Naive thymus-derived CD8-positive, alpha-beta T cell (primary cell): Measurements from ENCODE around the gene SLC66A2. TPM values are rescaled to one million over a fixed set of nuclear protein-coding genes. Genes with fewer than 3 reads are reported as not detected.

Experiments used
- ATAC-seq, 2 donors: fragments of 150-1000 bp; cut with Tn5 transposase in 1 of 2; sonication (Bioruptor Pico), chemical (Tn5 transposase) in 1 of 2; 1 replicate in 1 of 2; 2 replicates in 1 of 2; pipeline ENCODE4 v1.10.0; 2021; ENCODE audit warnings: mild to moderate bottlenecking in 2 of 2, moderate library complexity in 2 of 2
- POLR2A ChIA-PET: fragments of 350-600 bp; sonication (Branson Sonifier 250); formaldehyde crosslinking; loops from one replicate; lab custom pipeline; 2021; ENCODE audit warnings: antibody characterized with exemption; lab: Charles Lee
- DNase-seq, 10 donors: peaks; one replicate each; pipeline versions ENCODE4 v3.0.0 to v3.0.0-alpha.2; 2020 to 2022
- H3K27ac Mint-ChIP-seq, 10 donors: one replicate each; pipeline ENCODE4 v1.8.0; 2020 to 2022; ENCODE audit warnings: mild to moderate bottlenecking in 10 of 10, mixed read lengths in 10 of 10, moderate library complexity in 4 of 10, inconsistent platforms in 1 of 10
- H3K27me3 Mint-ChIP-seq, 5 donors: one replicate each; pipeline ENCODE4 v1.8.0; 2021 to 2022; ENCODE audit warnings: mixed read lengths in 5 of 5
- H3K36me3 Mint-ChIP-seq, 3 donors: one replicate each; pipeline ENCODE4 v1.8.0; 2020 to 2022; ENCODE audit warnings: mixed read lengths in 3 of 3, mild to moderate bottlenecking in 2 of 3, inconsistent platforms in 1 of 3
- H3K4me1 Mint-ChIP-seq, 4 donors: one replicate each; pipeline ENCODE4 v1.8.0; 2021 to 2022; ENCODE audit warnings: mixed read lengths in 4 of 4
- H3K4me3 Mint-ChIP-seq, 10 donors: one replicate each; pipeline ENCODE4 v1.8.0; 2020 to 2022; ENCODE audit warnings: mild to moderate bottlenecking in 10 of 10, mixed read lengths in 10 of 10, moderate library complexity in 6 of 10, inconsistent platforms in 1 of 10
- H3K9me3 Mint-ChIP-seq, 9 donors: one replicate each; pipeline ENCODE4 v1.8.0; 2020 to 2022; ENCODE audit warnings: mixed read lengths in 9 of 9, mild to moderate bottlenecking in 3 of 9, inconsistent platforms in 1 of 9, moderate library complexity in 1 of 9
- polyA plus RNA-seq, 3 donors: library from polyadenylated mRNA; unstranded; fragments of 300-500 nt; fragmentation: Illumina TruSeq; gene quantifications; one replicate each; pipeline ENCODE4 v1.2.3, GENCODE V29; 2021
- total RNA-seq, 8 experiments: library from RNA in 2 of 8; stranded (reverse) in 2 of 8; gene quantifications; one replicate each; pipeline ENCODE4 v1.2.3 and lab custom pipeline; 2021 to 2026

Gene SLC66A2
- total and polyA plus RNA-seq, 5 experiments from 2014 or later, result 14.1 to 38.7 (median 22.0) TPM

- Mint-ChIP-seq H3K27me3 (no peaks in the 10 kb centered on the region), H3K9me3 (no peaks in the 10 kb centered on the region), H3K4me3 (no peak overlapping the region), H3K36me3 (no peaks in the 10 kb centered on the region), H3K4me1 (peaks cover 5 to 31% (median 24%) of the 10 kb centered on the region in 4 donors), H3K27ac (no peak overlapping the region)
- POLR2A ChIA-PET, result interaction anchor here (0.5 kb wide), 1 partner anchor 52 kb away, joined by 4 read pairs; no protein-coding TSS in a partner anchor
- DNase-seq, result no peak
- no peak for ATAC-seq
Measured at GRCh38 chr18:79958981-79959380, 7.5 kb upstream of the SLC66A2 start.

GRCh38 chr18:79956276-79956675 lies 4.8 kb upstream of the SLC66A2 start:
- POLR2A ChIA-PET, result interaction anchor here (0.7 kb wide), 1 partner anchor 70 kb away, joined by 3 read pairs; no protein-coding TSS in a partner anchor
- Mint-ChIP-seq H3K36me3 (no peaks in the 10 kb centered on the region), H3K27ac (peak overlapping the region in 2 of 10 donors; percentile 7 to 9), H3K27me3 (no peaks in the 10 kb centered on the region), H3K4me1 (peaks cover 2 to 16% (median 13%) of the 10 kb centered on the region in 4 donors), H3K4me3 (no peak overlapping the region), H3K9me3 (no peaks in the 10 kb centered on the region)
- no peak for DNase-seq
- no peak for ATAC-seq

GRCh38 chr18:79955302-79956075 lies 4.0 kb upstream of the SLC66A2 start:
- H3K9me3 Mint-ChIP-seq, result no peaks in the 10 kb centered on the region
- peaks cover 2 to 13% (median 10%) of the 10 kb centered on the region in 4 donors for H3K4me1 Mint-ChIP-seq
- no peaks in the 10 kb centered on the region for H3K27me3 Mint-ChIP-seq
- DNase-seq, result no peak
- H3K4me3 Mint-ChIP-seq, result peak overlapping the region in 1 of 10 donors; percentile 33
- no peak for ATAC-seq
- POLR2A ChIA-PET, result no interaction called here
- peak overlapping the region in 3 of 10 donors; percentile 7 to 27 (median 10) for H3K27ac Mint-ChIP-seq
- no peaks in the 10 kb centered on the region for H3K36me3 Mint-ChIP-seq

GRCh38 chr18:79954791-79955190 lies 3.3 kb upstream of the SLC66A2 start:
- ATAC-seq, result no peak
- Mint-ChIP-seq H3K27me3 (no peaks in the 10 kb centered on the region), H3K4me1 (peaks cover 7 to 13% (median 10%) of the 10 kb centered on the region in 4 donors), H3K4me3 (no peak overlapping the region), H3K27ac (peak overlapping the region in 1 of 10 donors; percentile 3), H3K36me3 (no peaks in the 10 kb centered on the region), H3K9me3 (no peaks in the 10 kb centered on the region)
- POLR2A ChIA-PET, result no interaction called here
- no peak for DNase-seq

- POLR2A ChIA-PET, result interaction anchor here (0.6 kb wide), 1 partner anchor 182 kb away, joined by 3 read pairs; no protein-coding TSS in a partner anchor
- no peaks in the 10 kb centered on the region for H3K9me3 Mint-ChIP-seq
- peaks cover 0 to 3% (median 0%) of the 10 kb centered on the region in 3 donors for H3K36me3 Mint-ChIP-seq
- no peaks in the 10 kb centered on the region for H3K27me3 Mint-ChIP-seq
- no peak for DNase-seq
- peak overlapping the region in 6 of 10 donors; percentile 14 to 50 (median 27) for H3K4me3 Mint-ChIP-seq
- H3K27ac Mint-ChIP-seq, result peak overlapping the region in 2 of 10 donors; percentile 27 to 53
- H3K4me1 Mint-ChIP-seq, result peaks cover 11 to 17% (median 15%) of the 10 kb centered on the region in 4 donors
- no peak for ATAC-seq
Measured at GRCh38 chr18:79953971-79954651, 2.7 kb upstream of the SLC66A2 start.

- Mint-ChIP-seq H3K27ac (peak overlapping the region in 4 of 10 donors; percentile 14 to 43 (median 34)), H3K27me3 (no peaks in the 10 kb centered on the region), H3K4me1 (peaks cover 11 to 27% (median 24%) of the 10 kb centered on the region in 4 donors), H3K9me3 (no peaks in the 10 kb centered on the region), H3K36me3 (peaks cover 0 to 11% (median 0%) of the 10 kb centered on the region in 3 donors), H3K4me3 (peak overlapping the region in 8 of 10 donors; percentile 18 to 83 (median 52))
- no peak for DNase-seq
- POLR2A ChIA-PET, result interaction anchor here (2.0 to 4.3 kb wide), 2 partner anchors 40 to 81 kb away, joined by 12 to 30 read pairs; partner anchors contain the start of gene RBFA
- ATAC-seq, result no peak
Measured at GRCh38 chr18:79952996-79953559, 1.6 kb upstream of the SLC66A2 start.

- Mint-ChIP-seq H3K4me1 (peaks cover 11 to 33% (median 25%) of the 10 kb centered on the region in 4 donors), H3K9me3 (no peaks in the 10 kb centered on the region), H3K27ac (peak overlapping the region in 2 of 10 donors; percentile 7 to 14), H3K4me3 (peak overlapping the region in 5 of 10 donors; percentile 45 to 83 (median 46)), H3K27me3 (no peaks in the 10 kb centered on the region), H3K36me3 (peaks cover 0 to 11% (median 0%) of the 10 kb centered on the region in 3 donors)
- no peak for ATAC-seq
- no peak for DNase-seq
- POLR2A ChIA-PET, result interaction anchor here (1.2 to 4.3 kb wide), 6 partner anchors 9 to 274 kb away, joined by 3 to 30 read pairs (median 14); partner anchors contain the start of genes HSBP1L1, RBFA and TXNL4A
Measured at GRCh38 chr18:79952456-79952995, 1.1 kb upstream of the SLC66A2 start.

- peak in 2 of 10 donors; percentile 34 to 36 for DNase-seq
- Mint-ChIP-seq H3K4me3 (peak overlapping the region; percentile 77 to 93 (median 86)), H3K9me3 (no peaks in the 10 kb centered on the region), H3K27me3 (no peaks in the 10 kb centered on the region), H3K36me3 (peaks cover 0 to 19% (median 2%) of the 10 kb centered on the region in 3 donors), H3K27ac (peak overlapping the region; percentile 68 to 93 (median 83)), H3K4me1 (peaks cover 14 to 44% (median 32%) of the 10 kb centered on the region in 4 donors)
- peak; percentile 29 to 43 for ATAC-seq
- POLR2A ChIA-PET, result interaction anchor here (0.9 to 4.3 kb wide), 7 partner anchors 9 to 83 kb away, joined by 3 to 30 read pairs (median 9); partner anchors contain the start of genes HSBP1L1 and TXNL4A
Measured at GRCh38 chr18:79950515-79951341, 725 bp downstream of the SLC66A2 start.

- ATAC-seq (no peak), DNase-seq (no peak)
- peak overlapping the region; percentile 68 to 93 (median 83) for H3K27ac Mint-ChIP-seq
- peak overlapping the region; percentile 77 to 93 (median 86) for H3K4me3 Mint-ChIP-seq
- H3K36me3 Mint-ChIP-seq, result peaks cover 0 to 21% (median 2%) of the 10 kb centered on the region in 3 donors
- H3K9me3 Mint-ChIP-seq, result no peaks in the 10 kb centered on the region
- H3K27me3 Mint-ChIP-seq, result no peaks in the 10 kb centered on the region
- H3K4me1 Mint-ChIP-seq, result peaks cover 16 to 52% (median 40%) of the 10 kb centered on the region in 4 donors
- POLR2A ChIA-PET, result interaction anchor here (0.9 to 4.3 kb wide), 4 partner anchors 12 to 83 kb away, joined by 3 to 30 read pairs (median 10); partner anchors contain the start of gene HSBP1L1
Measured at GRCh38 chr18:79949697-79950487, 1.6 kb downstream of the SLC66A2 start.

GRCh38 chr18:79948719-79949411 lies 2.6 kb downstream of the SLC66A2 start:
- Mint-ChIP-seq H3K27ac (peak overlapping the region in 5 of 10 donors; percentile 15 to 91 (median 41)), H3K4me1 (peaks cover 25 to 62% (median 50%) of the 10 kb centered on the region in 4 donors)
- no peak for ATAC-seq

More at GRCh38 chr18:79948719-79949411, 2.6 kb downstream of the SLC66A2 start:
- Mint-ChIP-seq H3K36me3 (peaks cover 0 to 21% (median 2%) of the 10 kb centered on the region in 3 donors), H3K4me3 (peak overlapping the region in 9 of 10 donors; percentile 18 to 93 (median 84)), H3K9me3 (no peaks in the 10 kb centered on the region), H3K27me3 (no peaks in the 10 kb centered on the region)
- POLR2A ChIA-PET, result interaction anchor here (4.3 kb wide), 1 partner anchor 35 kb away, joined by 30 read pairs; no protein-coding TSS in a partner anchor
- DNase-seq, result no peak
